Measurements from ENCODE around the gene CASQ2. TPM values are rescaled to one million over a fixed set of nuclear protein-coding genes. Genes with fewer than 3 reads are reported as not detected.

Gene CASQ2
- total and polyA plus RNA-seq, 12 donors = 0.14 to 4.1 (median 0.34) TPM; not detected in 2

DNA sequence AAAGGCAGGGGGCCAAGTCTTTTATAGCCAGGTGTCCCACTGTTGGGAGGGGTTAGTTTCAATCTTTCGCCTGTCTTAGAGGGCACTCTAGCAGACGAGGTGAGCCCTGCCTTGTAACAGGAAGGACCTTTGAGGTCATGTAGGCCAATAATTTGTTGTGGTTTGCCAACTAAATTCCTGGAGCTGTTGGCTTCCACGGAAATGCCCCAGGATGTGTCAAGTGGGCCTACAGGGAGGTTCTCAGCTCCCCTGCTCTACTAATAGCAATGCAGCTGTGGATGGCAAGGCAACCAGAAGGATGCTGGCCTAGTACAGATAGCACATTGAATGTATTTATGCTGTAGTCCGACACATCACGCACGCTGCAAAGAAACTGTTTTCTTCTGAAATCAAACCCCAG is 22.3 kb upstream of the CASQ2 start:
- 78 to 85% (median 80%) methylated on average over 5 to 6 of the region's 6 CpGs for WGBS, 4 donors
- DNase-seq = no peak
- H3K27me3 ChIP-seq = peaks cover 7% of the 10 kb centered on the region
- H3K4me1 ChIP-seq (replicated peaks in 1 of 2) = no peaks in the 10 kb centered on the region
- no peak for TF ChIP-seq POLR2A (IDR thresholded peaks at IDR 0.05)
- TF ChIP-seq, protein P1, sequence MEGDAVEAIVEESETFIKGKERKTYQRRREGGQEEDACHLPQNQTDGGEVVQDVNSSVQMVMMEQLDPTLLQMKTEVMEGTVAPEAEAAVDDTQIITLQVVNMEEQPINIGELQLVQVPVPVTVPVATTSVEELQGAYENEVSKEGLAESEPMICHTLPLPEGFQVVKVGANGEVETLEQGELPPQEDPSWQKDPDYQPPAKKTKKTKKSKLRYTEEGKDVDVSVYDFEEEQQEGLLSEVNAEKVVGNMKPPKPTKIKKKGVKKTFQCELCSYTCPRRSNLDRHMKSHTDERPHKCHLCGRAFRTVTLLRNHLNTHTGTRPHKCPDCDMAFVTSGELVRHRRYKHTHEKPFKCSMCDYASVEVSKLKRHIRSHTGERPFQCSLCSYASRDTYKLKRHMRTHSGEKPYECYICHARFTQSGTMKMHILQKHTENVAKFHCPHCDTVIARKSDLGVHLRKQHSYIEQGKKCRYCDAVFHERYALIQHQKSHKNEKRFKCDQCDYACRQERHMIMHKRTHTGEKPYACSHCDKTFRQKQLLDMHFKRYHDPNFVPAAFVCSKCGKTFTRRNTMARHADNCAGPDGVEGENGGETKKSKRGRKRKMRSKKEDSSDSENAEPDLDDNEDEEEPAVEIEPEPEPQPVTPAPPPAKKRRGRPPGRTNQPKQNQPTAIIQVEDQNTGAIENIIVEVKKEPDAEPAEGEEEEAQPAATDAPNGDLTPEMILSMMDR (IDR thresholded peaks at IDR 0.05) = no peak
- no peaks in the 10 kb centered on the region for H3K9me3 ChIP-seq (replicated peaks in 1 of 3)
- intact Hi-C loops (cut with DNase I) = no loop called here
- H3K36me3 ChIP-seq (replicated peaks in 1 of 2) = no peaks in the 10 kb centered on the region
- H3K4me3 ChIP-seq = no peak overlapping the region
- no peak overlapping the region for H3K27ac ChIP-seq

DNA sequence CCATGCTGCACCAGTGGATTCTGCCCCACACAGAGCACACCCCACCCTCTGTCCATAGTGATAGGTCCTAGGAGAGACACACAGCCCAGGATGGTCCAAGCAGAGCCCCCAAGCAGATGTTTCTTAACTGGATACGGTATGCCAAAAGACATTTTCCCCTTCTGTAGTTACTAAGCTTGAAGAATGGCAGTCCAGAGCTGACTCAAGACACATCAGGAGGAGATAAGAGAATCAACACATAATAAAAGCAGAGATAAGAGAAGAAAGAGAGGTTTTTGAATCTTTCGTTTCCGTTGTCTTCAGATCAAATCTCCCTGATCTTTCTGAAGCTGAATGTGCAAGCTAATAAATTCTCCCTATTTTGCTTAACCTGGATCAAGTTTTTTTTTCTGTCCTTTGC is 21.8 kb upstream of the CASQ2 start:
- H3K27ac ChIP-seq = no peak overlapping the region
- intact Hi-C loops (cut with DNase I) = no loop called here
- no peaks in the 10 kb centered on the region for H3K9me3 ChIP-seq (replicated peaks in 1 of 3)
- DNase-seq = no peak
- TF ChIP-seq POLR2A (IDR thresholded peaks at IDR 0.05) = no peak
- TF ChIP-seq, protein P1 (IDR thresholded peaks at IDR 0.05) = no peak
- H3K4me1 ChIP-seq (replicated peaks in 1 of 2) = no peaks in the 10 kb centered on the region
- H3K36me3 ChIP-seq (replicated peaks in 1 of 2) = no peaks in the 10 kb centered on the region
- WGBS, 4 donors = 34 to 53% (median 48%) methylated on average over 3 of the region's 3 CpGs
- H3K4me3 ChIP-seq = no peak overlapping the region
- H3K27me3 ChIP-seq = peaks cover 7% of the 10 kb centered on the region

DNA sequence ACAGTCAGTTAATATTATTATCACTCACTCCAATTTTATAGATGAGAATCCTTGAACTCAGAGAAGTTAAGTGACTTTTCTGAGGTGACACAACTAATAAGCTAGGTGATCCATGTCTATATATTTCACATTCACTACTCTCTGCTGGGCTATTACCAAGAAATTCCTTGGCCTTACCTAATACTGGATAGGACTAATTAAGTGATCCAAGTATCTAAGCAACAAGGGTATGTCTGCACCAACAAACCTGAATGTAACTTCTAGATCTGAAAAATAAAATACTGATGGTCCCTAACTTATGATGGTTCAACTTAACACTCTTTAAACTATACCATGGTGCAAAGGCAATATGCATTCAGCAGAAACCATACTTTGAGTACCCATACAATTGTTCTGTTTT is 14.8 kb upstream of the CASQ2 start:
- no peaks in the 10 kb centered on the region for H3K9me3 ChIP-seq (replicated peaks in 1 of 3)
- peaks cover under 1% of the 10 kb centered on the region for H3K27me3 ChIP-seq
- no peaks in the 10 kb centered on the region for H3K36me3 ChIP-seq (replicated peaks in 1 of 2)
- intact Hi-C loops (cut with DNase I) = no loop called here
- no peak overlapping the region for H3K4me3 ChIP-seq
- no peak overlapping the region for H3K27ac ChIP-seq
- no peak for TF ChIP-seq POLR2A (IDR thresholded peaks at IDR 0.05)
- TF ChIP-seq, protein P1 (IDR thresholded peaks at IDR 0.05) = no peak
- H3K4me1 ChIP-seq (replicated peaks in 1 of 2) = no peaks in the 10 kb centered on the region
- no peak for DNase-seq

DNA sequence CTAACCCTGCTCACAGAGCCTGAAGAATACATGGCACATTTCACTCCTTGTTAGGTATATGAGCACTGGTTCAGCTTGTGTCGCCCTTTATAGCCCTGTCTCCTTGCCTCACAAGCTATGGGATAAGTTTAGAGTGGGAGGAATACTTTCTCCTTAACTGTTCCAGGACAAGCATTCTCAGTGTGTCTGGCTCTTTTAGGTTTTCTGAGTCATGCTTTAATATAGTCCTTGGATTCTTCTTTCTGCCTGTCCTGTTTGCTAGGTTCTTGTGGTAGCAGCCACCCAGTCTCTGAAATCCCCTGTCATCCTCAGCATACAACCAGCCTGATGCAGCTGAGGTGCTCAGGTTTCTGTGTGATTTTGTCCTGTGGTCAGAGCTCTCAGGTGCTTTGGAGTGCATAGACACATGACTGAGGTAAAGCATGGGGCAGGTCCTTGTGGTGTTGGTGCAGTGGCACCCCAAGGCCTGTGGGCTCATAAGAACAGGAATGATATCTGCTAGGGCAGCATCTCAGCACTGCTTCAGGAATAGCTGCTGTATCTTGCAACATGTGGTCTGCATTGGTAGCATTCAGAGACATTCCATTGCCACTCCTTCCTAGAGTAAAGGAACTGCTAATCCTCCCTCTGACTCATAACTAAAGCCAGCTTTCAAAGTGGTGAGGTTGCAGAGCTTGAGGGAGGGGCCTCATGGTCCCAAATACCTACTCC is 14.2 kb upstream of the CASQ2 start:
- DNase-seq = no peak
- 50 to 64% (median 59%) methylated on average over 1 of the region's 1 CpG for WGBS, 4 donors
- Histone ChIP-seq H3K4me1 (replicated peaks in 1 of 2) (no peaks in the 10 kb centered on the region), H3K27me3 (peaks cover 4% of the 10 kb centered on the region), H3K27ac (no peak overlapping the region), H3K36me3 (replicated peaks in 1 of 2) (no peaks in the 10 kb centered on the region), H3K9me3 (replicated peaks in 1 of 3) (no peaks in the 10 kb centered on the region), H3K4me3 (no peak overlapping the region)
- intact Hi-C loops (cut with DNase I) = no loop called here
- TF ChIP-seq POLR2A (IDR thresholded peaks at IDR 0.05) = no peak
- TF ChIP-seq, protein P1 (IDR thresholded peaks at IDR 0.05) = no peak
